ENCODE results near the gene EXOSC1.
A peak's percentile ranks its signal among the peaks of the same experiment; 100 is the strongest.
"Not testable (repeated sequence)": the region's sequence is repeated elsewhere in the genome, so short reads cannot be mapped to it uniquely, and the experiment has no call there.

Gene EXOSC1

GRCh38 chr10:97456686-97457065 is 10.9 kb upstream of the EXOSC1 start:
- no peak for DNase-seq

- no peak for DNase-seq
These were observed 10.4 kb upstream of the EXOSC1 start for GRCh38 chr10:97456034-97456685.

- peak; percentile 53 for DNase-seq
These were observed 8.7 kb upstream of the EXOSC1 start for GRCh38 chr10:97454330-97455036.

- DNase-seq, result no peak
These were observed 6.5 kb upstream of the EXOSC1 start for GRCh38 chr10:97452352-97452751.

GRCh38 chr10:97451605-97452004 is 5.8 kb upstream of the EXOSC1 start:
- DNase-seq, result no peak

GRCh38 chr10:97450828-97451227 is 5.0 kb upstream of the EXOSC1 start:
- DNase-seq, result no peak

- no peak for DNase-seq
These were observed 467 bp downstream of the EXOSC1 start for GRCh38 chr10:97445357-97445721.

- no peak for DNase-seq
These were observed 1.6 kb downstream of the EXOSC1 start for GRCh38 chr10:97444212-97444611.

- DNase-seq, result no peak
These were observed 3.5 kb downstream of the EXOSC1 start for GRCh38 chr10:97442277-97442676.

GRCh38 chr10:97435211-97435610 is 10.6 kb downstream of the EXOSC1 start:
- no peak for DNase-seq

- no peak for DNase-seq
These were observed 11.2 kb downstream of the EXOSC1 start for GRCh38 chr10:97434557-97434956.

- DNase-seq, result no peak
These were observed 11.8 kb downstream of the EXOSC1 start for GRCh38 chr10:97434055-97434454.

GRCh38 chr10:97428572-97428981 is 17.2 kb downstream of the EXOSC1 start:
- peak; percentile 53 for DNase-seq

- DNase-seq, result peak; percentile 40
These were observed 18.1 kb downstream of the EXOSC1 start for GRCh38 chr10:97427571-97428179.

- DNase-seq, result no peak
These were observed 18.8 kb downstream of the EXOSC1 start for GRCh38 chr10:97426776-97427570.

- DNase-seq, result peak; percentile 95
These were observed 19.6 kb downstream of the EXOSC1 start, which contains the start of gene PGAM1 for GRCh38 chr10:97425964-97426775. PGAM1 (plus strand) TSS chr10:97426191; CDS start chr10:97426308, 117 bp downstream.

GRCh38 chr10:97423757-97424098 is 22.1 kb downstream of the EXOSC1 start:
- DNase-seq, result not testable (repeated sequence)

GRCh38 chr10:97416565-97416964 is 29.2 kb downstream of the EXOSC1 start:
- DNase-seq, result no peak

- no peak for DNase-seq
These were observed 32.9 kb downstream of the EXOSC1 start for GRCh38 chr10:97412891-97413304.

GRCh38 chr10:97411406-97411805 is 34.4 kb downstream of the EXOSC1 start:
- no peak for DNase-seq

GRCh38 chr10:97408496-97408992 is 37.3 kb downstream of the EXOSC1 start:
- DNase-seq, result no peak

GRCh38 chr10:97407952-97408248 is 37.9 kb downstream of the EXOSC1 start:
- DNase-seq, result no peak
